Mesothelial cell of epicardium (in vitro differentiated cells): ENCODE results near the gene SNAPC1. TPM values are rescaled to one million over a fixed set of nuclear protein-coding genes. Genes with fewer than 3 reads are reported as not detected.

Source experiments
- DNase-seq, 2 experiments: peaks; one replicate each; pipeline ENCODE4 v3.0.0; 2021; ENCODE audit warnings: low spot score in 2 of 2; ENCODE audit not compliant: unreplicated experiment in 2 of 2
- H3K27ac Mint-ChIP-seq: 2 replicates; pipeline ENCODE4 v1.8.0; 2021; ENCODE audit warnings: mixed read lengths
- H3K27me3 Mint-ChIP-seq: 2 replicates; pipeline ENCODE4 v1.8.0; 2021; ENCODE audit warnings: low read depth, mixed read lengths
- H3K36me3 Mint-ChIP-seq: 2 replicates; pipeline ENCODE4 v1.8.0; 2021; ENCODE audit warnings: mixed read lengths
- H3K4me1 Mint-ChIP-seq: 2 replicates; pipeline ENCODE4 v1.8.0; 2021; ENCODE audit warnings: mixed read lengths
- H3K4me3 Mint-ChIP-seq: 2 replicates; pipeline ENCODE4 v1.8.0; 2021; ENCODE audit warnings: mild to moderate bottlenecking, moderate library complexity, mixed read lengths
- H3K9me3 Mint-ChIP-seq: 2 replicates; pipeline ENCODE4 v1.8.0; 2021; ENCODE audit warnings: mixed read lengths
- CTCF ChIP-seq: fragments of 200-600 bp; sonication (generic); IDR thresholded peaks from one replicate; pipeline ENCODE4 v1.5.0; 2021; ENCODE audit warnings: antibody characterized with exemption; ENCODE audit not compliant: unreplicated experiment
- total RNA-seq: library from RNA; stranded (reverse); gene quantifications from 3 replicates; pipeline ENCODE4 v1.2.1, GENCODE V29; 2021

SNAPC1 gene
- total RNA-seq, 1 donor from 2014 or later, result 6.2 TPM

- peaks cover 33% of the 10 kb centered on the region for H3K4me1 Mint-ChIP-seq
- TF ChIP-seq CTCF, result no peak
- H3K27ac Mint-ChIP-seq, result peak overlapping the region; percentile 40
- H3K36me3 Mint-ChIP-seq, result peaks cover 20% of the 10 kb centered on the region
- H3K9me3 Mint-ChIP-seq, result no peaks in the 10 kb centered on the region
- no peak overlapping the region for H3K4me3 Mint-ChIP-seq
- no peak for DNase-seq
- no peaks in the 10 kb centered on the region for H3K27me3 Mint-ChIP-seq
Measured at GRCh38 chr14:61720294-61720661, 41.9 kb upstream of the SNAPC1 start.

- H3K4me1 Mint-ChIP-seq, result peaks cover 31% of the 10 kb centered on the region
- H3K4me3 Mint-ChIP-seq, result no peak overlapping the region
- no peak overlapping the region for H3K27ac Mint-ChIP-seq
- TF ChIP-seq CTCF, result no peak
- H3K9me3 Mint-ChIP-seq, result no peaks in the 10 kb centered on the region
- H3K27me3 Mint-ChIP-seq, result no peaks in the 10 kb centered on the region
- no peak for DNase-seq
- H3K36me3 Mint-ChIP-seq, result peaks cover 20% of the 10 kb centered on the region
Measured at GRCh38 chr14:61720741-61721140, 41.5 kb upstream of the SNAPC1 start.

DNA sequence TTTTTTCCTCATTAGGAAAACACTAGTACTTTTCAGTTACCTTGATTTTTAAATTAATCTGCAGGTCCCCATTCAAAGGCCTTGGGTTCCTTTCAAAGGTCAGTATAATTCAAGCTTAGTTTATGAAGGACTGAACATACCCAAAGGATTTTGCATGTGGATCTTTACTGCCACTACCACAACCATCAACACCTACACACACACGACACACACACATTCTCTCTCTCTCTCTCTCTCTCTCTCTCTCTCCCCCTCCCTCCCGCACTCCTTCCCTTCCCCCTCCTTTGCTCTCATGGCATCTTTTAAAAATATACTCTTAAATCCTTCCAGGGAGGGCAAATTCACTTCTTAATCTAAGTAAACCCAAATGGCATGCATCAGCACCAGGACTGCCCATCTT, 38.1 kb upstream of the SNAPC1 start:
- Mint-ChIP-seq H3K4me3 (no peak overlapping the region), H3K36me3 (peaks cover 33% of the 10 kb centered on the region), H3K27ac (peak overlapping the region; percentile 5), H3K4me1 (peaks cover 10% of the 10 kb centered on the region), H3K9me3 (no peaks in the 10 kb centered on the region), H3K27me3 (no peaks in the 10 kb centered on the region)
- no peak for TF ChIP-seq CTCF
- DNase-seq, result no peak

- Mint-ChIP-seq H3K27ac (peak overlapping the region; percentile 4), H3K36me3 (peaks cover 29% of the 10 kb centered on the region), H3K9me3 (no peaks in the 10 kb centered on the region), H3K27me3 (no peaks in the 10 kb centered on the region), H3K4me1 (no peaks in the 10 kb centered on the region), H3K4me3 (no peak overlapping the region)
- no peak for TF ChIP-seq CTCF
- no peak for DNase-seq
Measured at GRCh38 chr14:61726778-61727658, 35.2 kb upstream of the SNAPC1 start.

- peak; percentile 38 for TF ChIP-seq CTCF
- Mint-ChIP-seq H3K9me3 (no peaks in the 10 kb centered on the region), H3K27ac (no peak overlapping the region), H3K4me1 (no peaks in the 10 kb centered on the region), H3K27me3 (no peaks in the 10 kb centered on the region), H3K4me3 (no peak overlapping the region), H3K36me3 (peaks cover 33% of the 10 kb centered on the region)
- no peak for DNase-seq
Measured at GRCh38 chr14:61730756-61731373, 31.4 kb upstream of the SNAPC1 start.
